GM12878 (cell line): ENCODE measurements around the gene ERICH4.

ENCODE experiments used
- BHLHE40 ChIP-seq, 2 experiments: fragments of 450-650 bp in 1 of 2; IDR thresholded peaks; 2 replicates each; pipeline ENCODE4 v1.6.1; 2011 to 2017; ENCODE audit warnings: low read depth in 2 of 2, borderline replicate concordance in 1 of 2, improper control_type of control experiment in 1 of 2, low read length in 1 of 2, mild to moderate bottlenecking in 1 of 2
- BMI1 ChIP-seq: fragments of 450-650 bp; IDR thresholded peaks from 2 replicates; pipeline ENCODE4 v1.6.1; 2016; ENCODE audit warnings: mild to moderate bottlenecking, moderate library complexity, borderline replicate concordance
- EP300 ChIP-seq, 2 experiments: fragments of 150-350 bp in 1 of 2; IDR thresholded peaks; 2 replicates each; pipeline ENCODE4 v1.6.1; 2011 to 2012; ENCODE audit warnings: low read depth in 2 of 2, low read length in 2 of 2, borderline replicate concordance in 1 of 2, improper control_type of control experiment in 1 of 2, inconsistent platforms in 1 of 2; ENCODE audit not compliant: control insufficient read depth in 1 of 2
- NRF1 ChIP-seq: conservative IDR thresholded peaks from 2 replicates; pipeline ENCODE4 v1.6.1; 2011; ENCODE audit warnings: mild to moderate bottlenecking, low read depth, low read length, improper control_type of control experiment
- PRDM15 ChIP-seq: fragments of 450-650 bp; formaldehyde crosslinking; IDR thresholded peaks from 2 replicates; pipeline ENCODE4 v1.4.0; 2020; ENCODE audit warnings: mild to moderate bottlenecking, moderate library complexity
- REST ChIP-seq: IDR thresholded peaks from 2 replicates; pipeline ENCODE4 v1.6.1; 2012; ENCODE audit warnings: mild to moderate bottlenecking, low read depth, low read length
- SUZ12 ChIP-seq: fragments of 200-600 bp; sonication (generic); IDR thresholded peaks from one replicate; pipeline ENCODE4 v1.6.1; 2018; ENCODE audit warnings: antibody characterized with exemption, mild to moderate bottlenecking; ENCODE audit not compliant: unreplicated experiment
- ZBTB33 ChIP-seq: fragments of 450-650 bp; IDR thresholded peaks from 2 replicates; pipeline ENCODE4 v1.6.1; 2017; ENCODE audit warnings: mild to moderate bottlenecking
- ZSCAN29 ChIP-seq: fragments of 450-650 bp; IDR thresholded peaks from 2 replicates; pipeline ENCODE4 v1.6.1; 2017; ENCODE audit warnings: mild to moderate bottlenecking, moderate library complexity
- TF ChIP-seq, protein P1 (sequence below), 3 experiments: IDR thresholded peaks in 2 of 3; conservative IDR thresholded peaks in 1 of 3; 2 replicates each; pipeline ENCODE4 v1.5.1; 2011; ENCODE audit warnings: low read depth in 3 of 3, low read length in 3 of 3, mild to moderate bottlenecking in 3 of 3, control low read depth in 2 of 3, moderate library complexity in 2 of 3, inconsistent platforms in 1 of 3, mixed read lengths in 1 of 3; ENCODE audit not compliant: control insufficient read depth in 2 of 3, insufficient read depth in 1 of 3; ENCODE audit errors: extremely low read depth in 1 of 3
- TF ChIP-seq, protein P2 (sequence below): IDR thresholded peaks from 2 replicates; pipeline ENCODE4 v1.6.1; 2011; ENCODE audit warnings: low read depth, mild to moderate bottlenecking, low read length, moderate library complexity, borderline replicate concordance; ENCODE audit errors: extremely low read depth

GRCh38 chr19:41398050-41398418, 44.9 kb upstream of the ERICH4 start:
- TF ChIP-seq ZSCAN29 (no peak), ZBTB33 (no peak), NRF1 (no peak), PRDM15 (CRISPR knock-in tag) (no peak), BHLHE40 (IDR thresholded peaks at IDR 0.05; ENCODE audit: borderline replicate concordance in 1 of 2, low read depth in 2 of 2, low read length in 1 of 2) (no peak), BMI1 (no peak), REST (no peak), EP300 (IDR thresholded peaks at IDR 0.05; ENCODE audit: borderline replicate concordance in 1 of 2, control insufficient read depth in 1 of 2, low read depth in 2 of 2, low read length in 2 of 2) (no peak), SUZ12 (no peak)
- TF ChIP-seq, protein P1, sequence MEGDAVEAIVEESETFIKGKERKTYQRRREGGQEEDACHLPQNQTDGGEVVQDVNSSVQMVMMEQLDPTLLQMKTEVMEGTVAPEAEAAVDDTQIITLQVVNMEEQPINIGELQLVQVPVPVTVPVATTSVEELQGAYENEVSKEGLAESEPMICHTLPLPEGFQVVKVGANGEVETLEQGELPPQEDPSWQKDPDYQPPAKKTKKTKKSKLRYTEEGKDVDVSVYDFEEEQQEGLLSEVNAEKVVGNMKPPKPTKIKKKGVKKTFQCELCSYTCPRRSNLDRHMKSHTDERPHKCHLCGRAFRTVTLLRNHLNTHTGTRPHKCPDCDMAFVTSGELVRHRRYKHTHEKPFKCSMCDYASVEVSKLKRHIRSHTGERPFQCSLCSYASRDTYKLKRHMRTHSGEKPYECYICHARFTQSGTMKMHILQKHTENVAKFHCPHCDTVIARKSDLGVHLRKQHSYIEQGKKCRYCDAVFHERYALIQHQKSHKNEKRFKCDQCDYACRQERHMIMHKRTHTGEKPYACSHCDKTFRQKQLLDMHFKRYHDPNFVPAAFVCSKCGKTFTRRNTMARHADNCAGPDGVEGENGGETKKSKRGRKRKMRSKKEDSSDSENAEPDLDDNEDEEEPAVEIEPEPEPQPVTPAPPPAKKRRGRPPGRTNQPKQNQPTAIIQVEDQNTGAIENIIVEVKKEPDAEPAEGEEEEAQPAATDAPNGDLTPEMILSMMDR (IDR thresholded peaks at IDR 0.05 in 2 of 3, conservative IDR thresholded peaks at IDR 0.05 in 1 of 3; ENCODE audit: control insufficient read depth in 2 of 3, extremely low read depth in 1 of 3, insufficient read depth in 1 of 3, low read depth in 3 of 3, low read length in 3 of 3): no peak
- TF ChIP-seq, protein P2, sequence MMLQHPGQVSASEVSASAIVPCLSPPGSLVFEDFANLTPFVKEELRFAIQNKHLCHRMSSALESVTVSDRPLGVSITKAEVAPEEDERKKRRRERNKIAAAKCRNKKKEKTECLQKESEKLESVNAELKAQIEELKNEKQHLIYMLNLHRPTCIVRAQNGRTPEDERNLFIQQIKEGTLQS: no peak
